ENCODE results near the gene CALML4.
A peak's percentile ranks its signal among the peaks of the same experiment; 100 is the strongest.

Gene CALML4, protein sequence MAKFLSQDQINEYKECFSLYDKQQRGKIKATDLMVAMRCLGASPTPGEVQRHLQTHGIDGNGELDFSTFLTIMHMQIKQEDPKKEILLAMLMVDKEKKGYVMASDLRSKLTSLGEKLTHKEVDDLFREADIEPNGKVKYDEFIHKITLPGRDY

DNA sequence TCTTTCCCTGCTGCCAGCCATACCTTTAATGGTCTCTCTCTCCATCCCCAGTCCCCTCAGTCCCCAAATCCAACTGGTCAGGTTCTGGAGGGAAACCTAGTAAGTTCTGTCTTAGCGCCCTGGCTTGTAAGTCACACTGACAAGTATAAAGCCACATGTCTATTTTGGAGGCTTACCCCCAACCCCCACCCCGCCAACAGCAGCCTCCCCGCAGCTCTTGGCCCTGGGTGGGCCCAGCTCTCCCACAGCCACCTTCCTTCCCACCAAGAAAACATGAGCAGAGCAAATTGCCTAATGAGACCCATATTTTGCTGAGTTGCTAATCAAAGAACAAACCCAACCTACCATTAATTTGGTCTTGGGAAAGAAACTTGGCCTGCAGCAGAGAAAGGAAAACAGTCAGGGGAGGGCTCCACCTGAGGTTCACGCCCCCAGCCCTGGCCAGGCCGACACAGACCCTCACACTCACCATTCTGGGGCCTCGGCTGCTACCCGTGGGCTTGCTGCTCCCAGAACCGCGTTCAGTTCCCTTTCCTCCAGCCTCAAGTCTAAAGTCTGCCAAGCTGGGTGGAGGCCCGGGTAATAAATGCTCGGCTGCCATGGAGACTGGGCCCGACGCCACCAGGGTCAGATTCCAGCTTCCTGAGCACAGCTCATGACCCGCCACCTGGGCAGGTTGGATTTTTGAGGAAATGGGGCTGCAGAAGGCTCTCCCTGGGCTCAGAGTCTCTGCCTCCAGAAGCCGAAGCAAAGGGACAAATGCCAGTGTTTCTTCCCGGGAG, at the start of gene CALML4:
Gene CALML4 (minus strand): TSS at position 557 of the 782 bp plus-strand sequence. CDS start 85 bp downstream, at position 472.
- Histone ChIP-seq H3K79me2 (no peaks in the 10 kb centered on the region), H3K4me1 (peaks cover 2% of the 10 kb centered on the region), H2AFZ (peak within 1 kb of the TSS; percentile 20), H3K9ac (no peak within 1 kb of the TSS), H3K4me3 (ENCODE audit: low read depth, low read length) (no peak within 1 kb of the TSS), H3K27ac (no peak within 1 kb of the TSS), H3K9me3 (ENCODE audit: control insufficient read depth, low read length) (no peaks in the 10 kb centered on the region), H3K4me2 (ENCODE audit: low read length) (no peak within 1 kb of the TSS), H3K36me3 (ENCODE audit: control insufficient read depth, insufficient read depth, low read length) (no peaks in the 10 kb centered on the region), H3K27me3 (ENCODE audit: control insufficient read depth, insufficient read depth, low read length) (no peaks in the 10 kb centered on the region)
- TF ChIP-seq, protein P1, sequence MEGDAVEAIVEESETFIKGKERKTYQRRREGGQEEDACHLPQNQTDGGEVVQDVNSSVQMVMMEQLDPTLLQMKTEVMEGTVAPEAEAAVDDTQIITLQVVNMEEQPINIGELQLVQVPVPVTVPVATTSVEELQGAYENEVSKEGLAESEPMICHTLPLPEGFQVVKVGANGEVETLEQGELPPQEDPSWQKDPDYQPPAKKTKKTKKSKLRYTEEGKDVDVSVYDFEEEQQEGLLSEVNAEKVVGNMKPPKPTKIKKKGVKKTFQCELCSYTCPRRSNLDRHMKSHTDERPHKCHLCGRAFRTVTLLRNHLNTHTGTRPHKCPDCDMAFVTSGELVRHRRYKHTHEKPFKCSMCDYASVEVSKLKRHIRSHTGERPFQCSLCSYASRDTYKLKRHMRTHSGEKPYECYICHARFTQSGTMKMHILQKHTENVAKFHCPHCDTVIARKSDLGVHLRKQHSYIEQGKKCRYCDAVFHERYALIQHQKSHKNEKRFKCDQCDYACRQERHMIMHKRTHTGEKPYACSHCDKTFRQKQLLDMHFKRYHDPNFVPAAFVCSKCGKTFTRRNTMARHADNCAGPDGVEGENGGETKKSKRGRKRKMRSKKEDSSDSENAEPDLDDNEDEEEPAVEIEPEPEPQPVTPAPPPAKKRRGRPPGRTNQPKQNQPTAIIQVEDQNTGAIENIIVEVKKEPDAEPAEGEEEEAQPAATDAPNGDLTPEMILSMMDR (IDR thresholded peaks at IDR 0.05): no peak

DNA sequence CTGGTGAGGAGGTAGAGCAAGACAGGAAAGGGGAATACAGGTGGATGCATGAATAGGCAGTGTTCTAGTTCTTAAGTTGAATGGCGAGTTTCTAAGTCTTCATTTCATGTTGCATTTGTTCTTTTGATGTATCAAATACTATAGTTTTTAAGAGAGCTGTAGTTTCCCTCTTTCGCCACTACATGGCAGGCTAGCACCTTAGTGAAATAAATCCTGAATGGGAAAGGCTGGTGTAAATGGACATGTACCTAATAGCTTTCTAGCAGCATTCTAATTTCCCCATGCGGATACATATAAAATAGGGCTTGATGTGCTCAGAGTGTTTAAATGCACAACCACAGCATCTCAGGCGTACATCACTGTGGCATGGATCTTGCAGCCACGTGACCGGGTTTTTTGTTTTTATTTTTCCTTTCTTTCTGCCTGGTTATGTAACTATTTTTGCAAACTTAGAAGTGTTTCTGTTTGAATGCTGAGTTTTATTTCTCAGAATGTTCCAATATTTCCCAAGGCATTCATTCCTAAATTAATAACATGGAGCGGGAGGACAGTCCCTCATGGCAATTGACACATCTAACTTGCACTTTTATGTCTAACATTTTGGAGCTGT, 47.9 kb upstream of the CALML4 start:
- Histone ChIP-seq H3K27me3 (ENCODE audit: control insufficient read depth, insufficient read depth, low read length) (no peaks in the 10 kb centered on the region), H3K9ac (no peak overlapping the region), H3K9me3 (ENCODE audit: control insufficient read depth, low read length) (no peaks in the 10 kb centered on the region), H3K4me2 (ENCODE audit: low read length) (peak overlapping the region; percentile 22), H3K79me2 (no peaks in the 10 kb centered on the region), H3K36me3 (ENCODE audit: control insufficient read depth, insufficient read depth, low read length) (no peaks in the 10 kb centered on the region), H3K4me3 (ENCODE audit: low read depth, low read length) (no peak overlapping the region), H3K27ac (no peak overlapping the region), H2AFZ (no peak overlapping the region), H3K4me1 (no peaks in the 10 kb centered on the region)
- TF ChIP-seq, protein P1 (IDR thresholded peaks at IDR 0.05): peak; percentile 75

DNA sequence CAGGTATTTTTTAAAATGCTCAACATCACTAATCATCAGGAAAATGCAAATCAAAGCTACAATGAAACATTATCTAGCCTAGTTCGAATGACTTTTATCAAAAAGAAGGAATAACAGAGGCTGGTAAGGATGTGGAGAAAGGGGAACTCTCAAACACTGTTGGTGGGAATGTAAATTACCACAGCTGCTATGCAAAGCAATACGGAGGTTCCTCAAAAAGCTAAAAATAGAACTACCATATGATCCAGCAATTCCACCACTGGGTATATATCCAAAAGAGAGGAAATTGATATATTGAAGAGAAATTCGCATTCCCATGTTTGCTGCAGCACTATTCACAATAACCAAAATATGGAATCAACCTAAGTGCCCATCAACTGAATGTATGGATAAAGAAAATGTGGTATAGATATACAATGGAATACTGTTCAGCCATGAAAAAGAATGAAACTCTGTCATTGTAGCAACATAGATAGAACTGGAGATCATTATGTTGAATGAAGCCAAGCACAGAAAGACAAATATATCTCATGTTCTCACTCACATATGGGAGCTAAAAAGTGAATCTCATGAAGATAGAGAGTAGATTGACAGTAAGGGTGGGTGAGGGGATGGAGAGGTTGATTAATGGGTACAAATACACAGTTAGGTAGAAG, 44.1 kb upstream of the CALML4 start:
- no peak overlapping the region for H3K9ac ChIP-seq
- H3K27ac ChIP-seq: no peak overlapping the region
- H3K4me3 ChIP-seq (ENCODE audit: low read depth, low read length): no peak overlapping the region
- no peak overlapping the region for H2AFZ ChIP-seq
- no peaks in the 10 kb centered on the region for H3K79me2 ChIP-seq
- H3K4me2 ChIP-seq (ENCODE audit: low read length): no peak overlapping the region
- H3K36me3 ChIP-seq (ENCODE audit: control insufficient read depth, insufficient read depth, low read length): no peaks in the 10 kb centered on the region
- H3K4me1 ChIP-seq: no peaks in the 10 kb centered on the region
- no peaks in the 10 kb centered on the region for H3K9me3 ChIP-seq (ENCODE audit: control insufficient read depth, low read length)
- no peaks in the 10 kb centered on the region for H3K27me3 ChIP-seq (ENCODE audit: control insufficient read depth, insufficient read depth, low read length)
- TF ChIP-seq, protein P1 (IDR thresholded peaks at IDR 0.05): no peak

DNA sequence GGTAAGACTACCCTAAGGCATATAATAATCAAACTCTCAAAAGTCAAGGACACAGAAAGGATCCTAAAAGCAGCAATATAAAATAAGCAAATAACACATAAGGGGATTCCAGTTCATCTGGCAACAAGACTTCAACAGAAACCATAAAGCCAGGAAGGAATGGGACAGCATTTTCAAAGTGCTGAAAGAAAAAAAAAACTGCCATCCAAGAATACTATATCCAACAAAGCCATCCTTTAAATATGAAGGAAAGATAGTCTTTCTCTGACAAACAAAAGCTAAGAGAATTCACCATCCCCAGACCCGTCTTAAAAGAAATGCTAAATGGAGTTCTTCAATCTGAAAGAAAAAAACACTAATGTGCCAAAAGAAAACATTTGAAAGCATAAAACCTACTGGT, 39.1 kb upstream of the CALML4 start:
- H2AFZ ChIP-seq: no peak overlapping the region
- H3K9me3 ChIP-seq (ENCODE audit: control insufficient read depth, low read length): no peaks in the 10 kb centered on the region
- no peak overlapping the region for H3K4me3 ChIP-seq (ENCODE audit: low read depth, low read length)
- H3K9ac ChIP-seq: no peak overlapping the region
- H3K79me2 ChIP-seq: no peaks in the 10 kb centered on the region
- H3K4me2 ChIP-seq (ENCODE audit: low read length): no peak overlapping the region
- H3K4me1 ChIP-seq: no peaks in the 10 kb centered on the region
- TF ChIP-seq, protein P1 (IDR thresholded peaks at IDR 0.05): no peak
- no peaks in the 10 kb centered on the region for H3K36me3 ChIP-seq (ENCODE audit: control insufficient read depth, insufficient read depth, low read length)
- no peak overlapping the region for H3K27ac ChIP-seq
- H3K27me3 ChIP-seq (ENCODE audit: control insufficient read depth, insufficient read depth, low read length): no peaks in the 10 kb centered on the region

Measured in parathyroid adenoma (tissue), 2 donors.